ENCODE data around the gene PPP2R2C. TPM values are rescaled to one million over a fixed set of nuclear protein-coding genes. Genes with fewer than 3 reads are reported as not detected.

Gene PPP2R2C
- total and polyA plus RNA-seq, 12 donors: 0.14 to 10.6 (median 4.2) TPM

DNA sequence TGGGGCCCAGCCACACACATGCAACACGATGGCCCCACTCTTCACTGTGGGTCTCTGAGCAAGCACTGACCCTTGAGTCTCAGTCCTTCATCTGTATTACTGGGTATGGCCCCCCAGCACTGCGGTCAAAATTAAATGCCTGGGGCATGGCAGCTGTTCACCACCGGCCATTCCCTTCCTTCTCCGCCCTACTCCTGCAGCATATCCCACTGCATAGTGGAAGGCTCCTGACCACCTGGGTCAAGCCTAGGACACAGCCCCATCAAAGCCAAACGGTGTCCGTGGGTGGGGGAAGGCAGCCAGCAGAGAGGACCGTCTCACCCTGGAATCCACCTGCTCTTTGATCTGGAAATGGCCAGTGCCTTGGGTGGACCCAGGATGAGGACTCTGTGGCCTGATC, 30.7 kb downstream of the PPP2R2C start:
- DNase-seq (no peak), ATAC-seq (no peak)
- H3K4me3 ChIP-seq: no peak overlapping the region
- intact Hi-C loops (cut with DNase I): no loop called here
- H3K27ac ChIP-seq: no peak overlapping the region
- no peaks in the 10 kb centered on the region for H3K36me3 ChIP-seq
- TF ChIP-seq CTCF (IDR thresholded peaks at IDR 0.05): no peak
- H3K27me3 ChIP-seq: peaks cover 0 to 61% (median 26%) of the 10 kb centered on the region in 7 donors
- H3K4me1 ChIP-seq: peaks cover 0 to 15% (median 4%) of the 10 kb centered on the region in 9 donors
- no peaks in the 10 kb centered on the region for H3K9me3 ChIP-seq
- WGBS, 2 donors: 83 to 89% methylated on average over 7 of the region's 7 CpGs

DNA sequence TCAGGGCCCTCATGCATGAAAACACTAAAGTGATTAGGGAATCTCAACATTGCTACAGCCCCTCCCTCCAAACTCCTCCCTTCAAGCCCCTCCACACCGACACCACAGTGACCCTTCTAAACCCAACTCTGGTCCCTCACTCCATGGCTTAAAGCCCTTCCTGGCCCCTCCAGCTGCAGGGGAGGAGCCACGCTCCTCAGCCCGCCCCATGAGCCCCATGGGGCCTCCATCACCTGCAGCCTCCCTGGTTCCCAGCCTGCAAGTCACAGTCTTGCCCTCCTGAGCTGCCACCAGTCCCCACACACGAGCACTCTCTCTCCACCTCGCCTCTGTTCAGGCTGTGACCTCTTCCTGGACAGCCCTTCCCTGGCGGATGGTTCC, 31.2 kb downstream of the PPP2R2C start:
- ATAC-seq: no peak
- H3K9me3 ChIP-seq: peaks cover 0 to 4% (median 0%) of the 10 kb centered on the region in 11 donors
- peaks cover 0 to 60% (median 21%) of the 10 kb centered on the region in 7 donors for H3K27me3 ChIP-seq
- intact Hi-C loops (cut with DNase I): no loop called here
- H3K27ac ChIP-seq: no peak overlapping the region
- H3K36me3 ChIP-seq: no peaks in the 10 kb centered on the region
- no peak overlapping the region for H3K4me3 ChIP-seq
- DNase-seq: no peak
- no peak for TF ChIP-seq CTCF (IDR thresholded peaks at IDR 0.05)
- peaks cover 0 to 9% (median 0%) of the 10 kb centered on the region in 9 donors for H3K4me1 ChIP-seq
- 70 to 78% methylated on average over 6 of the region's 6 CpGs for WGBS, 2 donors

DNA sequence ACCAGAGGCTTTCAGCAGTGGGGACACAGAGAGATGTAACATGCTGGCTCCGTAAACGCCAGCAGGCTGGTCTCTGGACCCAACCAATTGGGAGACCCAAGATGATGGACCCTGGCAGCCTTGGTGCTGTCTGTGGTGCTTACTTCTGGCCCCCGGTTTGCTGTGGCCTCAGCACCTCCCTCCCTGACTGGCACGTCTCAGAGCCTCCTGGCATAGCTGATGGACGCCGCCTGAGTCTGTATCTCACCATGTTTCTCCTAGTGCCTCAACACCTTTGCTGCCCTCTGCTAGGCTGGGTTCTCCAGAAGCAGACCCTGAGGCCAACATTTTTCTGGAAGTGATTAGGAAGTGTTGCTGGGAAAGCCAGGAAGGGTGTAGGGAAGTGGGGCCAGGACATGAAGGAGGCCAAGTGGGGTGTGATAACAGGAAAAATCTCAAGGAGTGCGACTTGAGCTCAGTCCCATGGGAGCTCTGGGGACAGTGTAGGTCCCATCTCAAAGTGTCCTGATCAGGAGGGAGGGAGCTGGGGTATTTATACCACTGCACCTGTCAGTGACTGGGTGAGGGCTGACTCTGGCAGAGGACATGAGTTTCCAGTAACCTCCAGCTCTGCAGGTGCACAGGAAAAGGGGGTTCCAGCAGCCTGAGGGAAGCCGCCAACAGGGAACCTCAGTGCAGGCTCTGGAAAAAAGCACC, 31.8 kb downstream of the PPP2R2C start:
- Histone ChIP-seq H3K9me3 (peaks cover 0 to 9% (median 0%) of the 10 kb centered on the region in 11 donors), H3K27me3 (peaks cover 0 to 58% (median 16%) of the 10 kb centered on the region in 7 donors), H3K27ac (no peak overlapping the region), H3K36me3 (no peaks in the 10 kb centered on the region), H3K4me3 (no peak overlapping the region), H3K4me1 (peaks cover 0 to 4% (median 0%) of the 10 kb centered on the region in 9 donors)
- TF ChIP-seq CTCF (IDR thresholded peaks at IDR 0.05): no peak
- WGBS, 2 donors: 55 to 63% methylated on average over 8 of the region's 8 CpGs
- intact Hi-C loops (cut with DNase I): no loop called here
- ATAC-seq (no peak), DNase-seq (no peak)

- no peak for DNase-seq
- Histone ChIP-seq H3K27me3 (peaks cover 0 to 46% (median 16%) of the 10 kb centered on the region in 7 donors), H3K9me3 (peaks cover 0 to 23% (median 8%) of the 10 kb centered on the region in 11 donors), H3K4me3 (no peak overlapping the region), H3K4me1 (no peaks in the 10 kb centered on the region), H3K27ac (no peak overlapping the region), H3K36me3 (no peaks in the 10 kb centered on the region)
- WGBS, 2 donors: 72 to 79% methylated on average over 6 of the region's 6 CpGs
- intact Hi-C loops (cut with DNase I): no loop called here
- no peak for TF ChIP-seq CTCF (IDR thresholded peaks at IDR 0.05)
- no peak for ATAC-seq
Observed at GRCh38 chr4:6439120-6439762, 33.2 kb downstream of the PPP2R2C start.
